Activated T-helper 1 cell treated with anti-CD3 and anti-CD28 coated beads, Interleukin-2, amount 50 U/mL, for 16 hours (primary cell): ENCODE results near the gene CHKB.
"Not testable (repeated sequence)": the region's sequence is repeated elsewhere in the genome, so short reads cannot be mapped to it uniquely, and the experiment has no call there.

Experiments used
- DNase-seq, 2 donors: peaks; one replicate each; pipeline ENCODE4 v3.0.0-alpha.2; 2020; ENCODE audit warnings: low read depth in 1 of 2, low spot score in 1 of 2

CHKB gene

GRCh38 chr22:50550395-50550794 lies 32.3 kb downstream of the CHKB start:
- DNase-seq: no peak

DNA sequence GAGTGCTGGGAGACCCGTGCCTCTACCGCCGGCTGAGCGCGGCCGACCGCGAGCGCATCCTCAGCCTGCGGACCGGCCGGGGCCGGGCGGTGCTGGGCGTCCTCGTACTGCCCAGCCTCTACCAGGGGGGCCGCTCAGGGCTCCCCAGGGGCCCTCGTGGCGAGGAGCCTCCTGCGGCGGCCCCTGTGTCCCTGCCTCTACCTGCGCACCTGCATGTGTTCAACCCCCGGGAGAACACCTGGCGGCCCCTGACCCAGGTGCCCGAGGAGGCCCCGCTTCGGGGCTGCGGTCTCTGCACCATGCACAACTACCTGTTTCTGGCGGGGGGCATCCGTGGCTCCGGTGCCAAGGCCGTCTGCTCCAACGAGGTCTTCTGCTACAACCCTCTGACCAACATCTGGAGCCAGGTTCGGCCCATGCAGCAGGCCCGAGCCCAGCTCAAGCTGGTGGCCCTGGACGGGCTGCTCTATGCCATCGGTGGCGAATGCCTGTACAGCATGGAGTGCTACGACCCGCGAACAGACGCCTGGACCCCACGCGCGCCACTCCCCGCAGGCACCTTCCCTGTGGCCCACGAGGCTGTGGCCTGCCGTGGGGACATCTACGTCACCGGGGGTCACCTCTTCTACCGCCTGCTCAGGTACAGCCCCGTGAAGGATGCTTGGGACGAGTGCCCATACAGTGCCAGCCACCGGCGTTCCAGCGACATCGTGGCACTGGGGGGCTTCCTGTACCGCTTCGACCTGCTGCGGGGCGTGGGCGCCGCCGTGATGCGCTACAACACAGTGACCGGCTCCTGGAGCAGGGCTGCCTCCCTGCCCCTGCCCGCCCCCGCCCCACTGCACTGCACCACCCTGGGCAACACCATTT lies 33.5 kb downstream of the CHKB start:
- no peak for DNase-seq

- peak; percentile 43 to 51 for DNase-seq
These were observed 34.4 kb downstream of the CHKB start for GRCh38 chr22:50548040-50548920.

DNA sequence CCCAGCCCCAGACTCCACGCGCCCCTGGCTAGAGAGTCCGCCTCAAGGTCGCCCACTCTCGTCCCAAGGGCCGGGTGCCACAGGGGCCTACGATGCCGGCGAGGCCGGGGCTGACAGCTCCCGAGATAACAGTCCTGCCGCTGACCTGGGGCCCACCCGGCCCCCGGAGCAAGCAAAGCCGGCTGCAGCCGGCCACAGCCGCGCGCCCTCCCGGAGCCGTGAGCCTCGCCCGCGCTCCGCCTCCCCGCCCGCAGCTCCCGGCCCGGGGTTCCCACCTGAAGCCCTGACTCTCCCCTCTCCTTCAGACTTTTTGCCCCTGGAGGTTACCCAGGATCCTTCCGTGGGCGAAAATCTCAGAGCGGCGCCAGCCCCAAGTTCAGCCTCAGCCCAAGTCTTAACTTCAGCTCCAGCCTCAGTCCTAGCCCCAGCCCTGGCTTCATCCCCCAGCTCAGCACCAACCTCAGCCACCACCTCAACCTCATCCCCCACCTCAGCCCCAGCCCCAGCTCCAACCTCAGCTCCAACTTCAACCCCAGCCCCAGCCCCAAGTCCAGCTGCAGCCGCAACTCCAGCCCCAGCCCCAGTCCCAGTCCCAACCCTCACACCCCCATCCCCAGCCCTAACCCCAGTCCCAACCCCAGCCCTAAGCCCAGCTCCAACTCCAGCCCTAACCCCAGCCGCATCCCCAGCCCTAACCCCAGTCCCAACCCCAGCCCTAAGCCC lies 35.2 kb downstream of the CHKB start:
- no peak for DNase-seq

GRCh38 chr22:50546326-50547262 lies 36.1 kb downstream of the CHKB start:
- no peak for DNase-seq

DNA sequence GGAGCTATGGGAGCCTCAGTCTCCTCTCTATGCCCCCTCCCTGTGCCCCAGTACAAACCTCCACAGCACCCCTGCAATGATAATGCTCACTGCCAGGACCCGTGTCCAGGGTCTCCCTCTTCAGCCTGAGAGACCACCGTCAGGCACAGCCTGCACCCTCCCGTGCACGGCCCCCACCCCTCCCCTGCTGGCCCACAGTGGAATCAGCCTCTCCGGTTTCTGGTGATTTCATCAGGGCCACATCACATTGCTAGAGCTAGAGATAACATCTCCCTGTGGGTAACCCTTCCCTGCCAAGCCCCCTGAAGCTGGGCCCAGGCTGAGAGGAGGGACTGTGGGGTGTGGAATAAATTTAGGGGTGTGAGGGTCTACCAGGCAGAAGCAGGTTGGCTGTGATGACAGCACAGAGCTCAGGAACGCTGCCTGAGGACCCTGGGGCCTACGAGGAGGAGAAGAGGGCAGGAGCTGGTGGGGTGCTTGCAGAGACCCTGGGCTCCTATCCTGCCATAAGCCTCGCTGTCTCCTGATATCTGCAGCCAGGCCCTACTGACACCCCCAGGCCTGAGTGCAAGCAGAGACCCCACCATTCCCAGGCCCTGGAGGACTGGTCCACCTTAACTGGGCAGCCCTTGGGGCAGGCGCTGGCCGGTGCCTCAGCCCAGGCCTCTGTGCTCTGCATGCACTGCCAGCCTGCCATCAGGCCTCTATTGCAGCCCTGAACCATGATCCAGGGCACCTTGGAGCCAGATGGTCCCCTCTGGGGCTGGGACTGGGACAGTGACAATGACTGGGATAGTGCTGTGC lies 36.9 kb downstream of the CHKB start, which contains the start of gene KLHDC7B:
Gene KLHDC7B, plus strand, starts transcription at position 378 of the 804 bp plus-strand sequence. Its CDS starts 345 bp downstream, at position 723.
- no peak for DNase-seq

DNA sequence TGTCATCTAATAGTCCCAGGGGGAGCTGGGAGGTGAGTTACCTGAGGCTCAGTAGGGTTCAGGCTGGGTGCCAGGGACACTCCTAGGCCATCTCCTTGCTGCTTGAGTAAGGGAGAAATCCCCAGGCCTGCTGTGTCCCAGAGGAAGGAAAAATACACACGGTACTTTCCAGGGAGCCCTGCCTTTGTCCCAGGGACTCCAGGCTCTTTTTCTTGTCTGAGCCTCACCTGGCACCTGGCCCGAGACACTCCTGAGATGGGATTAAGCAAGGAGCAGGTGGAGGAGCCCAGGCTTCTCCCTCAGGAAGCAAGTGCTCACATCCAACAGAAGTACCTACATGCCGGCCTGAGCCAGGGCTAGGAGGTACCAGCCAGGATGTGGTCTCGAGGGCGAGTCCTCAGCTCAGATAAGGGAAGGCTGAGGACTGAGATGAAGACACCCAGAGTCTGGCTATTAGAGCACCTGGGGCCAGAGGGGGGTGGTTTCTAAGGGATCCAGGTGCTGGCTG lies 37.8 kb downstream of the CHKB start:
- DNase-seq: no peak

- DNase-seq: peak; percentile 66 to 73
These were observed 38.4 kb downstream of the CHKB start for GRCh38 chr22:50544078-50544745.

- no peak for DNase-seq
These were observed 40.2 kb downstream of the CHKB start for GRCh38 chr22:50542416-50542927.

GRCh38 chr22:50541667-50542026 lies 41.0 kb downstream of the CHKB start:
- not testable (repeated sequence) for DNase-seq

DNA sequence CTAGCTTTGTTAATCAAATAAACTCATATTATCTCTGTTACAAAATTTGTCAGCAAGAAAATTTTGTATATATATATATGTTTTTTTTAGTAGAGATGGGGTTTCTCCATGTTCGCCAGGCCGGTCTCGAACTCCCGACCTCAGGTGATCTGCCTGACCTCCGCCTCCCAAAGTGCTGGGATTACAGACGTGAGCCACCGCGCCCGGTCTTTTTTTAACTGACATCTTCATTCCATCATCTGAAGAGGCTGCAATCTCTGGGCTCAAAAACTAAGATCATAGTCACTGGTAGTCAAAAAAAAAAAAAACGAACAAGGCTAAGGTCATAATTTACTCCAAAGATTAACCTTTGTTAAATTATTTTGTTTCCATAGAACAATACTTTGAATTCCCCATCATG lies 42.3 kb downstream of the CHKB start:
- DNase-seq: no peak

DNA sequence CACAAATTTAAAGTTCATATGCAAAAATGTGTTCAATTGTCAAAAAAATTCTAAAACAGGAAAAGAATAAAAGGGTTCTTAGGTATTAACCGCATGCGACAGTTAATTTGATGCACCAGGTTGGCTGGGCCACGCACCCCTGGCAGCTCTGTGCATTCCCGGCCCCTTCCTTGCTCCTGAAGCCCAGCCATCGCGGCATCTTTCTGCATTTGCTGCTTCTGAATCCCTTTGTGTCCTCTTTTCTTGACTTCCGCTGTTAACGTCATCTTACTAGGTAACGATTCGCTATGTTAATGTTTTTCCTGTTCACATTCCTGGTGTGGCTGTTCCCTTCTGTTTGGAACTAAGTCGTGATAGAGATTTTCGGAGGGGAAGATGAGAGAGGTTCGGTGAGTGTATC lies 44.9 kb downstream of the CHKB start:
- DNase-seq: no peak

- no peak for DNase-seq
These were observed 46.4 kb downstream of the CHKB start for GRCh38 chr22:50536226-50536625.

- no peak for DNase-seq
These were observed 47.5 kb downstream of the CHKB start for GRCh38 chr22:50535113-50535512.

GRCh38 chr22:50533856-50534711 lies 48.6 kb downstream of the CHKB start:
- DNase-seq: not testable (repeated sequence)

DNA sequence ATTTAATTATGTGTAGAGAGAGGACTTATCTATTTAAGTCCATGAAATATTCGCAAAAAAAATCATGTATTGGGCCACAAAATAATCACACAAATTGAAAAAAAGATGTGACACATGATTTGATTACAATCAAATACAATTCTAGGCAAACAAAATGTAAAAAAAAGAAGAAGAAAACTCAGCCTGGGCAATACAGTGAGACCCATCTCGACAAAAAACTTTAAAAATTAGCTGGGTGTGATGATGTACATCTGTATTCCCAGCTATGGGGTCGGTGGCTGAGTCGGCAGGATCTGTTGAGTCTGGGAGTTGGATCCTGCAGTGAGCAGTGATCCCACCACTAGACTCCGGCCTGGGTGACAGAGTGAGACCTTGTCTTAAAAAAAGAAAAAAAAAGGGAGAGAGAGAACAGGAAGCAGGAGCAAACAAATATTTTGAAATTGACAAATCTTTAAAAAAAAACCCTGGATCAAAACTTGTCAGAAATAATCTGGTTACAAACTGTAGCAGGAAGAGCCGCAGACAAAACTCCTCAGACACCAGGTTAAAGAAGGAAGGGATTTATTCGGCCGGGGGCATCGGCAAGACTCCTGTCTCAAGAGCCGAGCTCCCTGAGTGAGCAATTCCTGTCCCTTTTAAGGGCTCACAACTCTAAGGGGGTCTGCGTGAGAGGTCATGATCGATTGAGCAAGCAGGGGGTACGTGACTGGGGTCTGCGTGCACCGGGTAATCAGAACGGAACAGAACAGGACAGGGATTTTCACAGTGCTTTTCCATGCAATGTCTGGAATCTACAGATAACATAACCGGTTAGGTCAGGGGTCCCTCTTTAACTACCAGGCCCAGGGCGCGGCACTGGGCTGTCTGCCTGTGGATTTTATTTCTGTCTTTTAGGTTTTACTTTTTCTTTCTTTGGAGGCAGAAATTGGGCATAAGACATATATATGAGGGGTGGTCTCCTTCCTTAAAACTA lies 49.5 kb downstream of the CHKB start:
- no peak for DNase-seq
